H1 (cell line): ENCODE data around the gene MBNL1.

Experiments used
- CREB1 ChIP-seq: IDR thresholded peaks from 2 replicates; pipeline ENCODE4 v1.6.1; 2012; ENCODE audit warnings: inconsistent platforms
- EP300 ChIP-seq, 2 experiments: IDR thresholded peaks; 1 replicate in 1 of 2; 2 replicates in 1 of 2; pipeline ENCODE4 v1.6.1; 2011 to 2012; ENCODE audit warnings: low read depth in 2 of 2, low read length in 2 of 2, mild to moderate bottlenecking in 2 of 2, borderline replicate concordance in 1 of 2, inconsistent platforms in 1 of 2, moderate library complexity in 1 of 2
- EZH2 ChIP-seq: fragments of 200-600 bp; sonication (generic); IDR thresholded peaks from 2 replicates; pipeline ENCODE4 v1.7.1; 2012; ENCODE audit warnings: low read depth, mild to moderate bottlenecking, moderate library complexity, low read length, inconsistent platforms; ENCODE audit not compliant: severe bottlenecking
- POLR2A ChIP-seq, 2 experiments: IDR thresholded peaks; 1 replicate in 1 of 2; 2 replicates in 1 of 2; pipeline ENCODE4 v1.6.1; 2011; ENCODE audit warnings: low read depth in 2 of 2, low read length in 2 of 2, mild to moderate bottlenecking in 2 of 2; ENCODE audit errors: control extremely low read depth in 1 of 2
- RAD21 ChIP-seq, 2 experiments: IDR thresholded peaks in 1 of 2; conservative IDR thresholded peaks in 1 of 2; 2 replicates each; pipeline ENCODE4 v1.6.1; 2011; ENCODE audit warnings: low read depth in 2 of 2, low read length in 2 of 2, improper control_type of control experiment in 1 of 2, inconsistent platforms in 1 of 2, mild to moderate bottlenecking in 1 of 2, moderate library complexity in 1 of 2
- RFX5 ChIP-seq: IDR thresholded peaks from 2 replicates; pipeline ENCODE4 v1.6.1; 2011; ENCODE audit warnings: low read depth, low read length, improper control_type of control experiment, borderline replicate concordance
- SUZ12 ChIP-seq: fragments of 200-600 bp; sonication (generic); IDR thresholded peaks from 2 replicates; pipeline ENCODE4 v1.6.1; 2012; ENCODE audit warnings: mild to moderate bottlenecking, inconsistent platforms, low read length, moderate library complexity, mixed read lengths
- TF ChIP-seq, protein P1 (sequence below), 3 experiments: IDR thresholded peaks; 1 replicate in 2 of 3; 2 replicates in 1 of 3; pipeline versions ENCODE4 v1.5.1 to v1.6.1; 2011; ENCODE audit warnings: low read length in 3 of 3, mild to moderate bottlenecking in 3 of 3, inconsistent platforms in 2 of 3, low read depth in 1 of 3, moderate library complexity in 1 of 3; ENCODE audit not compliant: insufficient read depth in 1 of 3; ENCODE audit errors: control extremely low read depth in 1 of 3

DNA sequence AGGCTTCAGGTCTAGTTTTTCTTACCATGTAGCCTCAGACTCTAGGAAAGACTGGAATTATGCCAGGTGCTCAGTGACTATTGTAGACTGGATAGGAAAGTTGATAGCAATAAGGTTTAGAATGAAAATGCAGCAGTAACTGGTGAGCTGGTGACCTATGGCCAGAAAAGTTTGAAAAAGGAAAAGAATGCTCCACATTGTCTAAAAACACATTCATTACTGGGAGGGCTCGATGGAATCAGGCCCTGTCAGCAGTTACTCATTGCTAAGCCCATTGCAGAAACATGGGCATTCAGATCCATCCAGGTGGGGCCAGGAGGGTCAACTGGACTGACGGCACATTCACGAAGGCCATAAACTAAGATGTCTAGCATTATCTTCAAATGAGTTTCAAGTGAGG, 8.7 kb upstream of the MBNL1 start:
- TF ChIP-seq RFX5 (no peak), RAD21 (IDR thresholded peaks at IDR 0.05 in 1 of 2, conservative IDR thresholded peaks at IDR 0.05 in 1 of 2; ENCODE audit: low read depth in 2 of 2, low read length in 2 of 2) (no peak), CREB1 (no peak), EZH2 (no peak), SUZ12 (no peak), POLR2A (IDR thresholded peaks at IDR 0.05; ENCODE audit: control extremely low read depth in 1 of 2, low read depth in 2 of 2, low read length in 2 of 2) (no peak), EP300 (IDR thresholded peaks at IDR 0.05; ENCODE audit: borderline replicate concordance in 1 of 2, low read depth in 2 of 2, low read length in 2 of 2) (no peak)
- TF ChIP-seq, protein P1, sequence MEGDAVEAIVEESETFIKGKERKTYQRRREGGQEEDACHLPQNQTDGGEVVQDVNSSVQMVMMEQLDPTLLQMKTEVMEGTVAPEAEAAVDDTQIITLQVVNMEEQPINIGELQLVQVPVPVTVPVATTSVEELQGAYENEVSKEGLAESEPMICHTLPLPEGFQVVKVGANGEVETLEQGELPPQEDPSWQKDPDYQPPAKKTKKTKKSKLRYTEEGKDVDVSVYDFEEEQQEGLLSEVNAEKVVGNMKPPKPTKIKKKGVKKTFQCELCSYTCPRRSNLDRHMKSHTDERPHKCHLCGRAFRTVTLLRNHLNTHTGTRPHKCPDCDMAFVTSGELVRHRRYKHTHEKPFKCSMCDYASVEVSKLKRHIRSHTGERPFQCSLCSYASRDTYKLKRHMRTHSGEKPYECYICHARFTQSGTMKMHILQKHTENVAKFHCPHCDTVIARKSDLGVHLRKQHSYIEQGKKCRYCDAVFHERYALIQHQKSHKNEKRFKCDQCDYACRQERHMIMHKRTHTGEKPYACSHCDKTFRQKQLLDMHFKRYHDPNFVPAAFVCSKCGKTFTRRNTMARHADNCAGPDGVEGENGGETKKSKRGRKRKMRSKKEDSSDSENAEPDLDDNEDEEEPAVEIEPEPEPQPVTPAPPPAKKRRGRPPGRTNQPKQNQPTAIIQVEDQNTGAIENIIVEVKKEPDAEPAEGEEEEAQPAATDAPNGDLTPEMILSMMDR (IDR thresholded peaks at IDR 0.05; ENCODE audit: control extremely low read depth in 1 of 3, insufficient read depth in 1 of 3, low read depth in 1 of 3, low read length in 3 of 3), result no peak
